CD8-positive, alpha-beta memory T cell (primary cell): ENCODE results near the gene SCN8A. TPM values are rescaled to one million over a fixed set of nuclear protein-coding genes. Genes with fewer than 3 reads are reported as not detected.

Experiments
- CTCF ChIA-PET: fragments of 350-600 bp; sonication (Branson Sonifier 250); formaldehyde crosslinking; loops from one replicate; lab custom pipeline; 2021; ENCODE audit warnings: antibody characterized with exemption; lab: Charles Lee
- POLR2A ChIA-PET: fragments of 350-600 bp; sonication (Branson Sonifier 250); formaldehyde crosslinking; loops from one replicate; lab custom pipeline; 2021; ENCODE audit warnings: antibody characterized with exemption; lab: Charles Lee
- DNase-seq, 5 donors: peaks; one replicate each; pipeline versions ENCODE4 v3.0.0 to v3.0.0-alpha.2; 2020 to 2022; ENCODE audit warnings: mixed read lengths in 1 of 5
- H3K27ac ChIP-seq: one replicate; pipeline ENCODE4 v1.7.0; 2013; ENCODE audit warnings: low read depth, mild to moderate bottlenecking, low read length, moderate library complexity
- H3K27me3 ChIP-seq: 2 replicates; pipeline ENCODE4 v1.7.0; 2013; ENCODE audit warnings: low read length, mild to moderate bottlenecking; ENCODE audit not compliant: insufficient read depth, poor library complexity, severe bottlenecking
- H3K36me3 ChIP-seq: 2 replicates; pipeline ENCODE4 v1.7.0; 2013; ENCODE audit warnings: mild to moderate bottlenecking, low read length, moderate library complexity; ENCODE audit not compliant: insufficient read depth
- H3K4me1 ChIP-seq: 2 replicates; pipeline ENCODE4 v1.7.0; 2013; ENCODE audit warnings: mild to moderate bottlenecking, low read length, moderate library complexity; ENCODE audit not compliant: insufficient read depth
- H3K4me3 ChIP-seq: 2 replicates; pipeline ENCODE4 v1.7.0; 2013; ENCODE audit warnings: mild to moderate bottlenecking, low read length
- H3K9me3 ChIP-seq: 2 replicates; pipeline ENCODE4 v1.7.0; 2013; ENCODE audit warnings: mild to moderate bottlenecking, low read length
- H3K27ac Mint-ChIP-seq, 8 donors: one replicate each; pipeline ENCODE4 v1.8.0; 2020 to 2021; ENCODE audit warnings: mixed read lengths in 8 of 8, mild to moderate bottlenecking in 6 of 8, inconsistent platforms in 3 of 8, moderate library complexity in 3 of 8
- H3K27me3 Mint-ChIP-seq, 2 donors: one replicate each; pipeline ENCODE4 v1.8.0; 2020 to 2021; ENCODE audit warnings: mixed read lengths in 2 of 2, mild to moderate bottlenecking in 1 of 2, moderate library complexity in 1 of 2
- H3K36me3 Mint-ChIP-seq, 3 donors: one replicate each; pipeline ENCODE4 v1.8.0; 2020 to 2021; ENCODE audit warnings: mixed read lengths in 3 of 3, inconsistent platforms in 1 of 3, mild to moderate bottlenecking in 1 of 3
- H3K4me1 Mint-ChIP-seq, 3 donors: one replicate each; pipeline ENCODE4 v1.8.0; 2020 to 2021; ENCODE audit warnings: mixed read lengths in 3 of 3, inconsistent platforms in 1 of 3, mild to moderate bottlenecking in 1 of 3
- H3K4me3 Mint-ChIP-seq, 7 donors: one replicate each; pipeline ENCODE4 v1.8.0; 2020 to 2021; ENCODE audit warnings: mixed read lengths in 7 of 7, mild to moderate bottlenecking in 6 of 7, moderate library complexity in 4 of 7, inconsistent platforms in 2 of 7
- H3K9me3 Mint-ChIP-seq, 5 donors: one replicate each; pipeline ENCODE4 v1.8.0; 2020 to 2022; ENCODE audit warnings: mixed read lengths in 5 of 5, mild to moderate bottlenecking in 3 of 5, moderate library complexity in 2 of 5, inconsistent platforms in 1 of 5
- polyA plus RNA-seq: library from polyadenylated mRNA; unstranded; fragments of 300-500 nt; fragmentation: Illumina TruSeq; gene quantifications from one replicate; pipeline ENCODE4 v1.2.3, GENCODE V29; 2021
- total RNA-seq, 2 experiments: library from RNA; stranded (reverse); gene quantifications; one replicate each; pipeline ENCODE4 v1.2.3, GENCODE V29; 2021

SCN8A gene
- total and polyA plus RNA-seq, 3 experiments from 2014 or later = 0.66 to 1.1 (median 0.83) TPM

GRCh38 chr12:51746416-51746815 lies 155.4 kb downstream of the SCN8A start:
- Mint-ChIP-seq H3K27me3 (peaks cover 7 to 30% of the 10 kb centered on the region in 2 donors), H3K4me1 (no peaks in the 10 kb centered on the region), H3K27ac (no peak overlapping the region), H3K4me3 (no peak overlapping the region), H3K9me3 (peaks cover under 1 to 14% (median 10%) of the 10 kb centered on the region in 5 donors), H3K36me3 (peaks cover 0 to 14% (median 4%) of the 10 kb centered on the region in 3 donors)
- DNase-seq = no peak
- ChIA-PET CTCF (no interaction called here), POLR2A (no interaction called here)
- H3K27ac ChIP-seq = no peak overlapping the region
- no peaks in the 10 kb centered on the region for H3K4me1 ChIP-seq
- no peak overlapping the region for H3K4me3 ChIP-seq
- H3K27me3 ChIP-seq = no peaks in the 10 kb centered on the region
- no peaks in the 10 kb centered on the region for H3K9me3 ChIP-seq
- H3K36me3 ChIP-seq = no peaks in the 10 kb centered on the region

- Histone ChIP-seq H3K9me3 (no peaks in the 10 kb centered on the region), H3K36me3 (no peaks in the 10 kb centered on the region), H3K27ac (no peak overlapping the region), H3K4me3 (no peak overlapping the region), H3K27me3 (no peaks in the 10 kb centered on the region), H3K4me1 (no peaks in the 10 kb centered on the region)
- H3K27me3 Mint-ChIP-seq = peaks cover 4 to 15% of the 10 kb centered on the region in 2 donors
- POLR2A ChIA-PET = no interaction called here
- H3K36me3 Mint-ChIP-seq = peaks cover 0 to 2% (median under 1%) of the 10 kb centered on the region in 3 donors
- no peak for DNase-seq
- CTCF ChIA-PET = no interaction called here
- no peak overlapping the region for H3K4me3 Mint-ChIP-seq
- H3K4me1 Mint-ChIP-seq = no peaks in the 10 kb centered on the region
- no peak overlapping the region for H3K27ac Mint-ChIP-seq
- peaks cover 0 to under 1% (median 0%) of the 10 kb centered on the region in 5 donors for H3K9me3 Mint-ChIP-seq
These were observed 157.2 kb downstream of the SCN8A start for GRCh38 chr12:51748235-51748634.

GRCh38 chr12:51749206-51749985 lies 158.4 kb downstream of the SCN8A start:
- DNase-seq = no peak
- Mint-ChIP-seq H3K4me1 (no peaks in the 10 kb centered on the region), H3K27ac (no peak overlapping the region), H3K27me3 (peaks cover 1 to 11% of the 10 kb centered on the region in 2 donors), H3K9me3 (no peaks in the 10 kb centered on the region), H3K36me3 (peaks cover 0 to 2% (median 0%) of the 10 kb centered on the region in 3 donors), H3K4me3 (no peak overlapping the region)
- CTCF ChIA-PET = no interaction called here
- Histone ChIP-seq H3K36me3 (no peaks in the 10 kb centered on the region), H3K27me3 (no peaks in the 10 kb centered on the region), H3K27ac (no peak overlapping the region), H3K9me3 (no peaks in the 10 kb centered on the region), H3K4me3 (no peak overlapping the region), H3K4me1 (no peaks in the 10 kb centered on the region)
- POLR2A ChIA-PET = no interaction called here

- no peak for DNase-seq
- Histone ChIP-seq H3K27me3 (no peaks in the 10 kb centered on the region), H3K4me3 (no peak overlapping the region), H3K27ac (no peak overlapping the region), H3K36me3 (no peaks in the 10 kb centered on the region), H3K4me1 (no peaks in the 10 kb centered on the region), H3K9me3 (no peaks in the 10 kb centered on the region)
- Mint-ChIP-seq H3K4me3 (no peak overlapping the region), H3K36me3 (peaks cover 0 to 2% (median 0%) of the 10 kb centered on the region in 3 donors), H3K27ac (no peak overlapping the region), H3K27me3 (peaks cover 1 to 11% of the 10 kb centered on the region in 2 donors), H3K9me3 (no peaks in the 10 kb centered on the region), H3K4me1 (no peaks in the 10 kb centered on the region)
- ChIA-PET CTCF (no interaction called here), POLR2A (no interaction called here)
These were observed 158.9 kb downstream of the SCN8A start for GRCh38 chr12:51749986-51750317.

- no peaks in the 10 kb centered on the region for H3K36me3 Mint-ChIP-seq
- H3K27ac Mint-ChIP-seq = no peak overlapping the region
- H3K27ac ChIP-seq = no peak overlapping the region
- H3K27me3 ChIP-seq = no peaks in the 10 kb centered on the region
- H3K36me3 ChIP-seq = no peaks in the 10 kb centered on the region
- no peak overlapping the region for H3K4me3 ChIP-seq
- H3K4me1 Mint-ChIP-seq = no peaks in the 10 kb centered on the region
- ChIA-PET CTCF (no interaction called here), POLR2A (no interaction called here)
- H3K4me1 ChIP-seq = no peaks in the 10 kb centered on the region
- no peak for DNase-seq
- H3K4me3 Mint-ChIP-seq = no peak overlapping the region
- peaks cover 4 to 12% of the 10 kb centered on the region in 2 donors for H3K27me3 Mint-ChIP-seq
- no peaks in the 10 kb centered on the region for H3K9me3 Mint-ChIP-seq
- no peaks in the 10 kb centered on the region for H3K9me3 ChIP-seq
These were observed 160.6 kb downstream of the SCN8A start for GRCh38 chr12:51751661-51752060.

- peaks cover 0 to 4% (median 0%) of the 10 kb centered on the region in 3 donors for H3K36me3 Mint-ChIP-seq
- ChIA-PET POLR2A (no interaction called here), CTCF (no interaction called here)
- no peak overlapping the region for H3K4me3 Mint-ChIP-seq
- H3K27me3 Mint-ChIP-seq = peaks cover 4 to 19% of the 10 kb centered on the region in 2 donors
- H3K9me3 ChIP-seq = no peaks in the 10 kb centered on the region
- no peak overlapping the region for H3K27ac ChIP-seq
- H3K36me3 ChIP-seq = no peaks in the 10 kb centered on the region
- DNase-seq = no peak
- no peaks in the 10 kb centered on the region for H3K27me3 ChIP-seq
- H3K4me1 ChIP-seq = no peaks in the 10 kb centered on the region
- H3K27ac Mint-ChIP-seq = no peak overlapping the region
- H3K9me3 Mint-ChIP-seq = no peaks in the 10 kb centered on the region
- H3K4me1 Mint-ChIP-seq = no peaks in the 10 kb centered on the region
- H3K4me3 ChIP-seq = no peak overlapping the region
These were observed 161.3 kb downstream of the SCN8A start for GRCh38 chr12:51752234-51752889.

GRCh38 chr12:51753980-51754675 lies 163.1 kb downstream of the SCN8A start:
- ChIA-PET CTCF (no interaction called here), POLR2A (no interaction called here)
- DNase-seq = no peak
- no peaks in the 10 kb centered on the region for H3K4me1 ChIP-seq
- peaks cover 4 to 22% of the 10 kb centered on the region in 2 donors for H3K27me3 Mint-ChIP-seq
- H3K36me3 ChIP-seq = no peaks in the 10 kb centered on the region
- H3K36me3 Mint-ChIP-seq = peaks cover 0 to 4% (median 0%) of the 10 kb centered on the region in 3 donors
- no peaks in the 10 kb centered on the region for H3K4me1 Mint-ChIP-seq
- H3K27me3 ChIP-seq = no peaks in the 10 kb centered on the region
- H3K9me3 Mint-ChIP-seq = no peaks in the 10 kb centered on the region
- H3K27ac Mint-ChIP-seq = no peak overlapping the region
- no peak overlapping the region for H3K27ac ChIP-seq
- no peak overlapping the region for H3K4me3 Mint-ChIP-seq
- H3K9me3 ChIP-seq = no peaks in the 10 kb centered on the region
- H3K4me3 ChIP-seq = no peak overlapping the region

- peaks cover 0 to 4% (median 0%) of the 10 kb centered on the region in 3 donors for H3K36me3 Mint-ChIP-seq
- no peak overlapping the region for H3K27ac Mint-ChIP-seq
- Histone ChIP-seq H3K27me3 (no peaks in the 10 kb centered on the region), H3K27ac (no peak overlapping the region), H3K4me3 (no peak overlapping the region), H3K4me1 (no peaks in the 10 kb centered on the region), H3K9me3 (no peaks in the 10 kb centered on the region), H3K36me3 (no peaks in the 10 kb centered on the region)
- no peak for DNase-seq
- CTCF ChIA-PET = no interaction called here
- POLR2A ChIA-PET = no interaction called here
- H3K9me3 Mint-ChIP-seq = no peaks in the 10 kb centered on the region
- H3K4me3 Mint-ChIP-seq = no peak overlapping the region
- H3K27me3 Mint-ChIP-seq = peaks cover 2 to 19% of the 10 kb centered on the region in 2 donors
- no peaks in the 10 kb centered on the region for H3K4me1 Mint-ChIP-seq
These were observed 164.2 kb downstream of the SCN8A start for GRCh38 chr12:51755251-51755650.
